Sigmoid colon (tissue), 4 donors: Measurements from ENCODE around the gene DCUN1D1.

ENCODE experiments used
- CTCF ChIP-seq, 4 experiments: fragments of 450-650 bp in 3 of 4; fragments of 200-600 bp in 1 of 4; IDR thresholded peaks; one replicate each; pipeline ENCODE4 v1.5.1; 2016 to 2019; ENCODE audit warnings: antibody characterized with exemption in 4 of 4, mild to moderate bottlenecking in 3 of 4, moderate library complexity in 2 of 4
- EP300 ChIP-seq, 4 donors: sonication (generic); formaldehyde crosslinking; IDR thresholded peaks; one replicate each; pipeline ENCODE4 v1.6.1; 2017; ENCODE audit warnings: antibody characterized with exemption in 4 of 4
- POLR2A ChIP-seq, 2 donors: fragments of 450-650 bp; IDR thresholded peaks; one replicate each; pipeline ENCODE4 v1.6.1; 2016; ENCODE audit warnings: antibody characterized with exemption in 2 of 2, mild to moderate bottlenecking in 2 of 2, moderate library complexity in 2 of 2

DNA sequence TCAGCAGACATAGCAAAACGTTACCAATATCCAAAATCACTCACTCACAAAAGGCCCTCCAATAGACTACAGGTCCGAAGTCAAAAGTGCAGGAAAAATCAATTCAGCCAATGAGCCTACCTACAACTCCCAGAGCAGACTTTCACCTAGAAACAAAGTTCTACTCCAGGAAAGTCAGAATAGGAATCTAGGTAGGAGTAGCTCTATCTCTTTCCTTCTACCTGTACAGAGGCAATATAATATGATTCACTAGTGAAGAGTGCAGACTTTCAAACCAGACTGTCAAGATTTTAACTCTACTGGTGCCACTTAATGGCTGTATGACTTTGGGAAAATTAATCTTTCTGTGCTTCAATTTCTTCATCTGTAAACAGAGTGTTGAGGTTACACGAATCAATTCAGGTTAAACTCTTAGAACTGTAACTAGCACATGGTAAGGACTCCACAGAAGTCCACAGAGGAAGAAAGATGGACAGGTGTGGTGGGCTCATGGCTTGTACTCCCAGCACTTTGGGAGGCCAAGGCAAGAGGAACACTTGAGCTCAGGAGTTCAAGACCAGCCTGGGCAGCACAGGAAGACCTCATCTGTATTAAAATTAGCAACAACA lies 9.4 kb downstream of the DCUN1D1 start:
- TF ChIP-seq CTCF (IDR thresholded peaks at IDR 0.05) = no peak
- TF ChIP-seq EP300 (IDR thresholded peaks at IDR 0.05) = no peak
- no peak for TF ChIP-seq POLR2A (IDR thresholded peaks at IDR 0.05)
